ENCODE results near the gene FBLN5.

The FBLN5 gene

DNA sequence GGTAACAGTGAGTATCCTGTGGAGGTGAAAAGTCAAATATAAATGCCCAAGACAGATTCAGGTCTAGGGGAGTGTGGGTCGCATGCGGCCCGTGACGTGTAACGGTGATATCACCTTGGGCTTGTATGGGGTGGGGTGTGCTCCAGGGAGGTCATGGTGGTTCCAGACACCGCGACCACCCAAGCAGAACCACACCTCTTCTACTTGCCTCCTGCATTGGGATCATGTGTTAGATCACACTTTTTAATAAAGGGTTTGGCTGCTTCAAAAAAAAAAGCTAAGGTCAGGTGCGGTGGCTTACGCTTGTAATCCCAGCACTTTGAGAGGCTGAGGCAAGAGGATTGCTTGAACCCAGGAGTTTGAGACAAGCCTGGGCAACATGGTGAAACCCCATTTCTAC, 4.5 kb downstream of the FBLN5 start:
- H3K9ac ChIP-seq (ENCODE audit: low read depth, low read length): no peak overlapping the region
- peaks cover under 1% of the 10 kb centered on the region for H3K4me1 ChIP-seq (ENCODE audit: control insufficient read depth, insufficient read depth, low read length)
- H3K9me3 ChIP-seq (ENCODE audit: control insufficient read depth, insufficient read depth, low read length): no peaks in the 10 kb centered on the region
- peaks cover 28% of the 10 kb centered on the region for H3K27me3 ChIP-seq (ENCODE audit: control insufficient read depth, insufficient read depth, low read length)
- H3K27ac ChIP-seq (ENCODE audit: low read depth, low read length): no peak overlapping the region
- no peak overlapping the region for H3K4me3 ChIP-seq (ENCODE audit: low read depth, low read length)
- no peaks in the 10 kb centered on the region for H3K36me3 ChIP-seq (ENCODE audit: control insufficient read depth, insufficient read depth, low read length)

DNA sequence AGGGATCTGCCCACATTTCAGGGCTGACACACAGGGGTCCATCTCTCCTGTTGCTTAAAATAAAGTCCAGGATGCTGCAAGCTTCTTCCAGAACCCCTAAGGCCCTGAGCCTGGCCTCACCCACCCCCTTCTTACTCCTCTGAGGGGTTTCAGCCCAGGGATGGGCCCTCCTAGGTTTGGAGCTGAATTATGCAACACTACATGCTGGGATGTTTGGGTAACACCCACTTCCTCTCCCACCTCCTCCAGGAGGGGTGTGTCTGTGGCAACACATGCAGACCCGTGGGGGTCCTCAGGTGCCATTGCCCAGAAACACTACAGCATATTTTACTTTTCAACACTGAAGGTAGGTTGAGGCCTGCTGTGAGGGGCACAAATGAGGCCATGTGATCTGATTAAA, 5.4 kb downstream of the FBLN5 start:
- H3K4me1 ChIP-seq (ENCODE audit: control insufficient read depth, insufficient read depth, low read length): no peaks in the 10 kb centered on the region
- H3K4me3 ChIP-seq (ENCODE audit: low read depth, low read length): no peak overlapping the region
- H3K9me3 ChIP-seq (ENCODE audit: control insufficient read depth, insufficient read depth, low read length): no peaks in the 10 kb centered on the region
- no peak overlapping the region for H3K27ac ChIP-seq (ENCODE audit: low read depth, low read length)
- H3K9ac ChIP-seq (ENCODE audit: low read depth, low read length): no peak overlapping the region
- H3K36me3 ChIP-seq (ENCODE audit: control insufficient read depth, insufficient read depth, low read length): no peaks in the 10 kb centered on the region
- peaks cover 20% of the 10 kb centered on the region for H3K27me3 ChIP-seq (ENCODE audit: control insufficient read depth, insufficient read depth, low read length)

DNA sequence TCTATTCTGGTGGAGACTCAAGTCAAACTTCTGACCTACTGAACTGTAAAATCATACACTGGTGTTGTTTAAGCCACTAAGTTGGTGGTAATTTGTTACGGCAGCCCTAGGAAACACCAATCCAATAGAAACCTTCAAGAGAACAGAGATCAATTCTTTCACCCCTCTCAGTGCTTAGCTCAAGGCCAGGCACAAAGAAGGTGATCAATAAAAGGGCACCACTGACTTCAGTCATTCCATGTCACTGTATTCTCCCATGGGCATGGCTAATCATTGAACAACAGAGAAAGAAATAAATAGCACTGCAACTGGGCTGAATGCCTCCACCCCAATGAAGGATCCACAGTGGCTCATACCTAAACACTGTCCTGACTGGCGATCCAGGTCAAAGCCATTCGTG, 7.3 kb downstream of the FBLN5 start:
- Histone ChIP-seq H3K4me1 (ENCODE audit: control insufficient read depth, insufficient read depth, low read length) (no peaks in the 10 kb centered on the region), H3K9me3 (ENCODE audit: control insufficient read depth, insufficient read depth, low read length) (no peaks in the 10 kb centered on the region), H3K9ac (ENCODE audit: low read depth, low read length) (no peak overlapping the region), H3K4me3 (ENCODE audit: low read depth, low read length) (no peak overlapping the region), H3K27me3 (ENCODE audit: control insufficient read depth, insufficient read depth, low read length) (0 out of 2 replicates have a peak, but pooled peaks cover 2% of the 10 kb centered on the region), H3K27ac (ENCODE audit: low read depth, low read length) (no peak overlapping the region), H3K36me3 (ENCODE audit: control insufficient read depth, insufficient read depth, low read length) (no peaks in the 10 kb centered on the region)

DNA sequence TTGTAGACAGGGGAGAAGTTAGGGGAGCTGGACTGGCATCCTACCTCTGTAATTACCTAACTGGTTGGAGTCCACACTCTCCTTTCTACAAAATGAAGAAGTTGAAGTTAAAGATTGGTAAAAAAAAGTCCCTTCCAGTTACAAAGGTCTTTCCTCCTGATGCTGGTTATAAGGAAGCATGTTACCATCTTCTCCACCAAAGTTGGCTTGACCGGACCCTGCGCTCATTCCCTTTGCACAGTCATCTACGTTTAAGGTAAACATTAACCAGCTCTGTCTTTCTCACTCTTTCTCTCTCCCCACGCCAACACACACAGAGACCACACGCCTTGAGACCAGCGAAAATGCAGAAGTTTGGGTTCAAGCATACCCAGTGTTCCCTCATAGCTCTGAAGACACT, 11.9 kb downstream of the FBLN5 start:
- no peaks in the 10 kb centered on the region for H3K27me3 ChIP-seq (ENCODE audit: control insufficient read depth, insufficient read depth, low read length)
- no peak overlapping the region for H3K4me3 ChIP-seq (ENCODE audit: low read depth, low read length)

DNA sequence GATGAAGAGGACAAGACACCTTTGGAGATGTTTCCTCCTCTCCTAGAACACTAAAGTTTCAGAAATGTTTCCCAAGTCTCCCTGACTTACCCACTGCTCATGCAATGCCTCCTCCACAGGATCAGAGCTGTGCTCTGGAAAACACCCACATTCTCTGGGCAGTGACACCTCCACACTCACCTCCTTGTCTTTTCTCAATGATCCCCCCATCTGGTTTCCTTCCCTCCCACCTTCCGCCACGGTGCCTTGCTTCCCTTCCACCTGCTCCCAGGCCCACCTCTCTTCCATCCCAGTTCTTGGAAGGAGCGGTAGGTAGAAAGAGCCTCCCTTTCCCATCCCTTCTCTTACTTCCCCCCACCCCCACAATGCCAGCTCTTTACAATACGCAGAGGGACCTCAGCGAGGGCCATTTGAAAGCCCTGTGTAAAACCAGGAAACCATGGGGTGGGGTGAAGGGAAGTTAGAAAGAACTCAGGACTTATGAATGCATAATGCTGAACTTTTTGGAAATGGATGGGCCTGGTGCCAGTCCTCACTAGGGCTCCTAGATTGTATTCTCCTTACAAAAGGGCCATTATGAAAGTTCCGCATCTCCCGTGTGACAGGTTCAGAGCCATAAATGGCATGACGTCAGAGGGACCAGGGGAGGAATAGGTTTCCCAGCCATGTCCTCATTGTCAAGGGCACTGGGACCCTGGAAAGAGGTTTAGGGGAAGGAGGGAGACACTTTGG, 12.8 kb downstream of the FBLN5 start:
- H3K36me3 ChIP-seq (ENCODE audit: control insufficient read depth, insufficient read depth, low read length): no peaks in the 10 kb centered on the region
- no peaks in the 10 kb centered on the region for H3K27me3 ChIP-seq (ENCODE audit: control insufficient read depth, insufficient read depth, low read length)
- no peak overlapping the region for H3K9ac ChIP-seq (ENCODE audit: low read depth, low read length)
- H3K9me3 ChIP-seq (ENCODE audit: control insufficient read depth, insufficient read depth, low read length): no peaks in the 10 kb centered on the region
- 0 out of 2 replicates have a peak, but pooled peaks cover 7% of the 10 kb centered on the region for H3K4me1 ChIP-seq (ENCODE audit: control insufficient read depth, insufficient read depth, low read length)
- H3K4me3 ChIP-seq (ENCODE audit: low read depth, low read length): no peak overlapping the region
- H3K27ac ChIP-seq (ENCODE audit: low read depth, low read length): no peak overlapping the region

More for the DNA sequence above, 11.9 kb downstream of the FBLN5 start:
- Histone ChIP-seq H3K4me1 (ENCODE audit: control insufficient read depth, insufficient read depth, low read length) (0 out of 2 replicates have a peak, but pooled peaks cover under 1% of the 10 kb centered on the region), H3K27ac (ENCODE audit: low read depth, low read length) (no peak overlapping the region), H3K9ac (ENCODE audit: low read depth, low read length) (no peak overlapping the region), H3K9me3 (ENCODE audit: control insufficient read depth, insufficient read depth, low read length) (no peaks in the 10 kb centered on the region), H3K36me3 (ENCODE audit: control insufficient read depth, insufficient read depth, low read length) (no peaks in the 10 kb centered on the region)

DNA sequence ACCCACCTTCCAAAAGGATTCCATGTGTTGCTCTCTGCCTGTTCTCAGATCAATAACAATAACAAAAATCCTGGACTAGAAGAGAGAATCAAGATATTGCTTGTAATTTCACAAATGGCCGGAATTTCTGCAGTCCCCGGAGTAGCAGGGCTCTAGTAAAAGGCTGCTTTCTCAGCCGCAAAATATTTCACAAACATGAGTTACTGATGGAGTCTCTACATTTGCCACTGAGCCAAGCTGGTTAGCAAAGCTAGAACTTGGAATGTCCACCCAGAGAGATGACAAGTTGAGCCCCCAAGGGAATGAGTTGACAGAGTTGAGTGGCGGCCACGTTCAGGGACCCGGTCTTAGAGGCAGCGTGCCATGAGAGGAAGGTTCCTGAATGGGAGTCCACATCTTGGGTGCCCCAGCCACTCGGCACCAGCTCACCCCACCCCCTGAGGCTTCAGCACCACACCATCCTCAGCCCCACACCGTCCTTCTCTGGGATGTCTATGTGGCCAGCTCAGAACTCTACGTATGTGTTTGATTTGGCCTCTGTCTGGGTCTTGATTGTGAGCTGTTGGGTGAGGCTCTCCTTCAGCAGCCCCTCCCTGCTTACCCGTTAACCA, 15.9 kb downstream of the FBLN5 start:
- H3K9ac ChIP-seq (ENCODE audit: low read depth, low read length): no peak overlapping the region
- 0 out of 2 replicates have a peak, but pooled peaks cover 7% of the 10 kb centered on the region for H3K4me1 ChIP-seq (ENCODE audit: control insufficient read depth, insufficient read depth, low read length)
- no peaks in the 10 kb centered on the region for H3K36me3 ChIP-seq (ENCODE audit: control insufficient read depth, insufficient read depth, low read length)
- H3K4me3 ChIP-seq (ENCODE audit: low read depth, low read length): no peak overlapping the region
- H3K27ac ChIP-seq (ENCODE audit: low read depth, low read length): no peak overlapping the region
- no peaks in the 10 kb centered on the region for H3K27me3 ChIP-seq (ENCODE audit: control insufficient read depth, insufficient read depth, low read length)
- no peaks in the 10 kb centered on the region for H3K9me3 ChIP-seq (ENCODE audit: control insufficient read depth, insufficient read depth, low read length)

DNA sequence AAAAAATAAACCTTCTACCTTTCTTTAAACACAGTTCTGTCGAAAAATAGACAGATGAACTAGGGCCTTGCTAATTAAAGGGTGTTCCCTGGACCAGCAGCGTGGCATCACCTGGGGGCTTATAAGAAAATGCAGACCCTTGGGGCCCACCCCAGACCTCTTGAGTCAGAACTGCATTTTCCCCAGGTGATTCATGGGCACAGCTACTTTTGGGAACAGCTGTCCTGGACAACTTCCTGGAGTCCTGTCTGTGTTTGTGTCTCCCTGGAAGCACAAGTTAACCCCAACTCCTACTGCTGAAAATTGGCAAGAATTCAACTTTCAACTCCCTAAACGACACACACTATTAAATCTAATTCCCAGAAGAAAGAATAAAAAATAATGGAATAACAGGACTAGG, 17.8 kb downstream of the FBLN5 start:
- Histone ChIP-seq H3K4me3 (ENCODE audit: low read depth, low read length) (no peak overlapping the region), H3K9me3 (ENCODE audit: control insufficient read depth, insufficient read depth, low read length) (no peaks in the 10 kb centered on the region), H3K9ac (ENCODE audit: low read depth, low read length) (no peak overlapping the region), H3K4me1 (ENCODE audit: control insufficient read depth, insufficient read depth, low read length) (0 out of 2 replicates have a peak, but pooled peaks cover 7% of the 10 kb centered on the region), H3K27me3 (ENCODE audit: control insufficient read depth, insufficient read depth, low read length) (no peaks in the 10 kb centered on the region), H3K36me3 (ENCODE audit: control insufficient read depth, insufficient read depth, low read length) (no peaks in the 10 kb centered on the region), H3K27ac (ENCODE audit: low read depth, low read length) (no peak overlapping the region)

DNA sequence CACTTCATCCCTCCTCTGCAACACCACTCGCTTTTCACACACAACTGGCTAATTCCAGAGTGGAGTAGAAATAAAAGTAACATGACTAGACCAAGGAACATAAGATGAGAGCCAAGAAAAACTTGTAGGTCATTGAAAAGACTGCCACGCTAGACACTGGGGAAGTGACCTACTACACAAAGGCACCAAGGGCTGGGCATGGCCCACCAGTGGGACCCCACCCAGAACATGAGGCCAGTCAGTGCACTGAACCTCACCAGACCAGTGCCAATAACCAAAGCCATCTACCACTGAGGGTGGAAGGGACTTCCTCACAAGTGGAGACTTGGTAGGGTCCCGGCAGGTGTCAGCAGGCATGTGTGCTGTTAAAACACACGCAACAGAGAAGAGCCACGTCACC, 19.7 kb downstream of the FBLN5 start:
- Histone ChIP-seq H3K27ac (ENCODE audit: low read depth, low read length) (no peak overlapping the region), H3K4me3 (ENCODE audit: low read depth, low read length) (no peak overlapping the region), H3K9ac (ENCODE audit: low read depth, low read length) (no peak overlapping the region), H3K4me1 (ENCODE audit: control insufficient read depth, insufficient read depth, low read length) (0 out of 2 replicates have a peak, but pooled peaks cover 7% of the 10 kb centered on the region), H3K27me3 (ENCODE audit: control insufficient read depth, insufficient read depth, low read length) (no peaks in the 10 kb centered on the region), H3K36me3 (ENCODE audit: control insufficient read depth, insufficient read depth, low read length) (no peaks in the 10 kb centered on the region), H3K9me3 (ENCODE audit: control insufficient read depth, insufficient read depth, low read length) (no peaks in the 10 kb centered on the region)

DNA sequence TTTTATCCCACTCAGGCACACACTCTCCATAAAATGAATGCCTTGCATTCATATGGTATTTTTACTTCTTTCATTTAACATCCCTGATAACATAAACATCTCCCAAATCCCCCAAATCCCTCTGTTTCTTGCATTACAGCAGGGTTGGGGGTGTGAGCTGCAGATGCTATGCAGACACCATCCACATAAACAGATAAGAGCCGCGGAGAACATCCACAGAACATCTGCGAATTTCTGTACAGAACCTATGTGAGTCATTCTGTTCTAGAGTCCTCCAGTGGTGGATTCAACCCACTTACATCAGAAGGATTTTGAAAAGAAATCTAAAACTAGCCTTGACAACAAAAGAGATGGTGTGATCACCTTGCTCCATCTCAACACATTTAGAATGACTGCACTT, 20.3 kb downstream of the FBLN5 start:
- Histone ChIP-seq H3K36me3 (ENCODE audit: control insufficient read depth, insufficient read depth, low read length) (no peaks in the 10 kb centered on the region), H3K27me3 (ENCODE audit: control insufficient read depth, insufficient read depth, low read length) (no peaks in the 10 kb centered on the region), H3K4me1 (ENCODE audit: control insufficient read depth, insufficient read depth, low read length) (0 out of 2 replicates have a peak, but pooled peaks cover 7% of the 10 kb centered on the region), H3K27ac (ENCODE audit: low read depth, low read length) (no peak overlapping the region), H3K4me3 (ENCODE audit: low read depth, low read length) (no peak overlapping the region), H3K9ac (ENCODE audit: low read depth, low read length) (no peak overlapping the region), H3K9me3 (ENCODE audit: control insufficient read depth, insufficient read depth, low read length) (no peaks in the 10 kb centered on the region)

DNA sequence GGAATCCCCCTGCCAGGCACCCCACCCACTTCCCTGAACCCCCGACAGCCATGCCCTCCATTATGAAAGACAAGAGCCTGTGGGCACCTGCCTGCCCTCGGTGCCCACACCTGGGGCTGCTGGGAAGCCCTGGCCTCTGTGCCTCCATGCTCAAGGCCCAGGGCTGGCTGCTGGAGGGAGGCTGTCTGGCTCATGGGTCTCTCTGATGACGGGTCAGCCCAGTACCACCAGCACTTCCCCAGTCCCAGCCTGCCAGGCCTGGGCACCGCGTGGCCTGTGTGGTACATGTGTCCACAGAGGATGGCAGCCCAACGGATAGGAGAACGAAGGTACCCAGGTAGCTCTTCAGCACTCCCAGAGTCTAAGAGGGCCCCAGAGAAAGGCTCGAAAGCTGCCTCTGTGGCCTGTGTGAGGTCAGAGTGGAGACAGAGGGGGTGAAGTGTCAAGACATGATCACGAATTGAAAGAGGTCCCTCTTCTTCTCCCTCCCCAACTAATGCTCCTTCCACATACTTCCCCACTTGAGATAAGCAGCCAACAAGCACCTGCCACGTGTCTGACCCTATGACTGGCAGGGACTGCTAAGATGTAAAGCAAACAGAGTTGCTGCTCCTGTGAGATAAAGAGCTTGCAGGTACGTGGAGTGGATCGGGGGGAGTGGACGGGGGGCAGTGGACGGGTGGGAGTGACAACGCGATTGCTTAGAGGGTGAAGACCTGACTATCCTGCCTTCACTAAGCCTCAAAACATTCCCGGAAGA, 21.2 kb downstream of the FBLN5 start:
- H3K9me3 ChIP-seq (ENCODE audit: control insufficient read depth, insufficient read depth, low read length): no peaks in the 10 kb centered on the region
- no peaks in the 10 kb centered on the region for H3K27me3 ChIP-seq (ENCODE audit: control insufficient read depth, insufficient read depth, low read length)
- 0 out of 2 replicates have a peak, but pooled peaks cover 7% of the 10 kb centered on the region for H3K4me1 ChIP-seq (ENCODE audit: control insufficient read depth, insufficient read depth, low read length)
- no peak overlapping the region for H3K9ac ChIP-seq (ENCODE audit: low read depth, low read length)
- no peaks in the 10 kb centered on the region for H3K36me3 ChIP-seq (ENCODE audit: control insufficient read depth, insufficient read depth, low read length)
- no peak overlapping the region for H3K27ac ChIP-seq (ENCODE audit: low read depth, low read length)
- H3K4me3 ChIP-seq (ENCODE audit: low read depth, low read length): no peak overlapping the region

DNA sequence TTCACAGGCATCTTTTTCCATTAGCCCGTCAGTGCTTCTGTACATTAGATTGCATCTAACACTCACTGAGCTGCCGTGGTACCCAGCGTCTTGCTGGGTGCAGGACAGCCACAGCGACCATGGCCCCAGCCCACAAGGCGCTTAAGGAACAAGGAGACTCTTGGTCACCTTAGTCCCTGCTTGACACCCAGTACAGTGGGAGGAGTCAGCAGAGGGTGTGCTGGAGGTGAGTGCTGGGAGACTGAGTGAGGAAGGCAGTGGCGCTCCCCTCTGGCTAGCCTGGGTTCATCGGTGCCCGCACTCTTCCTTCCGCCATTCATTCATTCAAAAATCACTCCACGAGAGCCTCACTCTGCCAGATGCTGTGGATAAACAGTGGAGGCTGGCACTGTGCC, 21.8 kb downstream of the FBLN5 start:
- Histone ChIP-seq H3K36me3 (ENCODE audit: control insufficient read depth, insufficient read depth, low read length) (no peaks in the 10 kb centered on the region), H3K4me1 (ENCODE audit: control insufficient read depth, insufficient read depth, low read length) (0 out of 2 replicates have a peak, but pooled peaks cover 7% of the 10 kb centered on the region), H3K4me3 (ENCODE audit: low read depth, low read length) (no peak overlapping the region), H3K27me3 (ENCODE audit: control insufficient read depth, insufficient read depth, low read length) (no peaks in the 10 kb centered on the region), H3K27ac (ENCODE audit: low read depth, low read length) (no peak overlapping the region), H3K9me3 (ENCODE audit: control insufficient read depth, insufficient read depth, low read length) (no peaks in the 10 kb centered on the region), H3K9ac (ENCODE audit: low read depth, low read length) (no peak overlapping the region)
